ENCODE data around the gene DESI2.
"Not testable (repeated sequence)": the region's sequence is repeated elsewhere in the genome, so short reads cannot be mapped to it uniquely, and the experiment has no call there.

Gene DESI2

DNA sequence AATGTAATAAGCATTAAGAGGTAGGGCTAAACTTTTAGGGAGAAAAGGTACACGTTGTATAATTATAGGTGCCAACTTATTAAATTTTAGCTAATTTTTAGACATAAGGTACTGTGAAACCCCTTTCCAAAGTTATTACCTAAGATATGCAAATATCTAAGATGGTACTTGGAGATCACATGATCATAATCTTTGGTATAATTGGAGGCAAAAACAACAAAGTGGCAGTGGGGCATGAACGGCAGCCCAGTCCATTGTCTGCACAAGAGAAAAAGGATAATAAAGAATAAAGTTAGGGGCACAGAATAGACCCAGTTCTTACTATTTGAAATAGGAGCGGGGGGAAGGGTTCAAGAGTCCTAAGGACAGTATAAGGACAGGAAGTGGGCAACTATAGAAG lies 51.2 kb downstream of the DESI2 start:
- DNase-seq (ENCODE audit: low read depth in 1 of 2, low spot score in 1 of 2), result no peak

DNA sequence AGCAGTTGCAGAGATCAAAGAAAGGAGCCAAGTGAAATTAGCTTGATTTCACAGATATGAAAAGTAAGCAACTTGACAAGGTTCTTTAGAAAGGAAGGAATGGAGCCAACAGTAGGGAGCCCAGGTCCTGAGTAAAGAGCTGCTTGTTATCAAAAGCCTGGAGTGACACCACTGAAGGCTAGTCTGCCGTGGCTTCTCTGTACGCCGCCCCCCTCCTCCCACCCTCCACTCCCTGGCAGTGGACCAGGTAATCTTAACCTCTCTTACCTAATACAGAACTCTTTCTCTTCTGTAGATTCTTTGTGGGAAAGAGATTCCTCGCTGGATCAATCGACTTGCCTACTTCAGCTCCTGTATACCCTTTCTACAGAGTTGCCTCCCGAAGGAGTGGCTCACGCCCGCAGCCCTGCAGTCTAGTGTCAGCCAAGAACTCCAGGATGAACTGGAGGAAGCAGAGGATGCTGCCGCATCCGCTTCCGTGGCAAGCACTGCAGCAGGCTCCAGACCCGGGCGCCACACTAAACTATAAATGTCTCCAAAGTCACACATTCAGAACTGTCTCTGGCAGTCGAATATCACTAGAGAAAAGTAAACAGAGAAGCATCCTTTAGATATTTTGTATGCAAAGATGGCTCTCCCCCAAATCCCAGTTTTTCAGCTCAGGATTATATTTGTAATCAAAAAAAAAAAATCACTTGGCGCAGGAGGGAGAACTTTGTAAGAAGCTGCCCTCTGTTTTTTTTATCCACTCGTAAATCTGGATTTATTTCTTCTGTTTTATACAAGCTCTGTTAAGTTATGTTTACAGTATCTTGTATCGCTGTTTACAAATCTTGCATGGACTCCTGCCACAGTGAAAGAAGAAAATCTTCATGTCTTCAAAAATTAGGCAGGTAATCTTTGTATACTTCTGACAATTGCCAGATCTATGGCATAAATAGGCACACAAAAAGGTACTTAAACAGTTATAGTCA lies 52.6 kb downstream of the DESI2 start:
- no peak for DNase-seq (ENCODE audit: low read depth in 1 of 2, low spot score in 1 of 2)

DNA sequence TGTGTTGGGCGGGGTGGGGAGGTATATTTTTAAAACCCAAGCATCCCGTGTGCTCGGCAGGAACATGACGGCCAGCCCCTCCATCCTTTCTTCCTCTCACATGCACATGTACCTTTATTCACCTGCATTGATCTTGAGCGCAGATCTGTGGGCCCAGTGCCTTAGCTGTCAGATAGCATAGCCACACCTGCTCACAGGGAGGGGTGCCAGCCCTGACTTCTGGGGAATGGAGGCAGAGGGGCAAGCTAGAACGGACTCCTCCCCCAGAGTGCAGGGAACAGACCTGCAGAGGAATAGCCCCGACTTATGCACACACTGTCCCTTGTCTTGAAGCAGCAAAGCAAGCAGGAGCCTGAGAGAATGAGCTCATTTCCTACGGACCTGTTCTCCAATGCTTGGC lies 56.1 kb downstream of the DESI2 start:
- DNase-seq (ENCODE audit: low read depth in 1 of 2, low spot score in 1 of 2), result no peak

DNA sequence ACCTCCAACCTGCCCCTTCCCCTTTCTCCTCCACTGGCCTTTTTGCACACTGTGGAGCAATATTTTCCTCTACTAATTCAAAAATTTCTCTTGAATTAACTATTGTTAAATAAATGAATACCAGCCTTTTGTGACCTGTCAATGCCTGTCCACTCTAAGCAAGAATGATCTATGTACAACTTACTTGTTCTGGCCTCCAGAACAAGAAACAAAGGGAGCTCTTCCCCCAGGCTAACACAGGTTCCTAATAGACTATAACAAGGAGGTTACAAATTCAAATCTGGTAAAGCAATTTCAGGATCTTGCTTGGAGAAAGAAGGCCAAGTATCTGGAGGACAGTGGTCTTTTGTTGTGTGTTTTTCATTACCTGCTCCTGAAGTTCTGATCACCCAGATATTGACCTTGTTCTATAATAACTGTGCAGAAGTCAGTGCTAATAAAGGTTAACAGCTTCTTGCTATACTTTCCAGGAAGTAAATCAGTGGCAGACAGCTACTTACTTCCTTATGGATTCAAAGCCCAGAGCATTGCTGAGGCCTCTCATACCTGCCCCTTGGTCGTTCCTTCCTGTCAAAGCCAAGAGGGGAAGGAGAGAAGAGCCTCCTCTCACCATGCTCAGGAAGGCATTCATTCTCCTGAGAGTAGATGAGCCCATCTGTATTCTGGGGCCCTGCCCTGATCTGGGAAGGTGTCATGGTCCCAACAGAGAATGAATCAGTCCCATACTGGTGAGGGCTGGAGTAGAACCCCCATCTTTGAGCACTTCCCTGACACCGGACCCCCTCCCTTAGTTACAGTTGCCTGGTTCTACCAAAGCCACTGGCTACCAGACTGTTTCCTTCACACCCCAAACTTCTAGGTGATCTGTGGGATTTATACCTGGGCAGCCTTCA lies 56.8 kb downstream of the DESI2 start:
- DNase-seq (ENCODE audit: low read depth in 1 of 2, low spot score in 1 of 2), result no peak

DNA sequence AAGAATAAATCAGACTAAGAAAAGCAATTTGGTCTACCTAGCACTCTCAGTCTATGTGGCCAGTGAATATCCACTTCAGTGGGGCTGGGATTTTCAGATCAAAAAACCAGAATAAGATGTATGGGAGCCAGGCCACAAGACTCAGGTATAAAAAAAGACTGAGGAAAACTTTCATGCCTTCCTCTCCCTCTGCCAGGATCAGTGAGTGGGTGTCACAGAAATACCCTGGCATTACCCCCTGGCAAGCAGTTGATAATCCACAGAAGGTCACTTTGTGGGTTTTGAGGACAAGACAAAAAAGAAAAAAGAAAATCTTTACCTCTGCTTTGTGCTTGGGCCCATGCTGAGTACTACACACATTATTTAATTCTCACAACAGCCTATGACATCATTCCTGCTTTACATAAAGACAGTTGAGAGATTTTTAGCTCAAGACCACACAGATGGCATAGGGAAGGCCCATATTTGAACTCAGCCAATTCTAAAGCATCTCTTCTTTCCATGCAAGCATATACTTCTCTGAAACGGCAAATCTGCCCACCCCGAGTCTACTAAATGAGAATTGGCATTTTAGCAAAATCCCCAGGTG lies 57.6 kb downstream of the DESI2 start:
- no peak for DNase-seq (ENCODE audit: low read depth in 1 of 2, low spot score in 1 of 2)

DNA sequence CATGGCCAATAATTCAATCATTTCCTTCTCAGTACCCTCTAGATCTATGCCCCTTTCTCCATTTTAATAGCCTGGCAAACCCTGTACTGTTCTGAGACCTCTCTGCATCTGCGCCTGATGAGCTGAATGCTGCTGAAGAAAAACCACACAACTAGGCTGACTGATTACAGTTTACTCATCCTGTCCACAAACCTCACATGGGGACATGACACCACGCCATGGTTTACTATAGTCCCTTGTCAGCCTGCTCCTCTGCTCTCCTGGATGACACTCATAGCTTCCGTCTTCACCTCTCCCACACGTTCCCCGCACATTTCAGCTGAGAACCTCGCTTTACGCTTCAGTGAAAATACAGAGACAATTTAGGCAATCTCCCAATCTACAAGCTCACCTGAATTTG lies 59.7 kb downstream of the DESI2 start:
- no peak for DNase-seq (ENCODE audit: low read depth in 1 of 2, low spot score in 1 of 2)

DNA sequence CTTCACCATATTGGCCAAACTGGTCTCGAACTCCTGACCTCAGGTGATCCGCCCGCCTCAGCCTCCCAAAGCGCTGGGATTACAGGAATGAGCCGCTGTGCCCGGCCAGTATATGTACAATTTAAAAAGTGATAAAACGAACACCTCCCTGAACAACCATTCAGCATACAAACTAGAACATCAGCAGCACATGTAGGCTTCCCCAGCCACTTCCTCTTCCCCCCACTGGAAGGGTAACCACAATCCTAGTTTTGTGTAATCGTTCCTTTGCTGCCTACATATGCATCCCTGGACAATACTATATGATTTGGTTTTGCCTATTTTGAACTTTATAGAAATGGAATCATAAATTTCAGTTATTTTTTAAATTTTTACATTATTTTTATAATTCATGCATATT lies 60.4 kb downstream of the DESI2 start:
- DNase-seq (ENCODE audit: low read depth in 1 of 2, low spot score in 1 of 2), result no peak

DNA sequence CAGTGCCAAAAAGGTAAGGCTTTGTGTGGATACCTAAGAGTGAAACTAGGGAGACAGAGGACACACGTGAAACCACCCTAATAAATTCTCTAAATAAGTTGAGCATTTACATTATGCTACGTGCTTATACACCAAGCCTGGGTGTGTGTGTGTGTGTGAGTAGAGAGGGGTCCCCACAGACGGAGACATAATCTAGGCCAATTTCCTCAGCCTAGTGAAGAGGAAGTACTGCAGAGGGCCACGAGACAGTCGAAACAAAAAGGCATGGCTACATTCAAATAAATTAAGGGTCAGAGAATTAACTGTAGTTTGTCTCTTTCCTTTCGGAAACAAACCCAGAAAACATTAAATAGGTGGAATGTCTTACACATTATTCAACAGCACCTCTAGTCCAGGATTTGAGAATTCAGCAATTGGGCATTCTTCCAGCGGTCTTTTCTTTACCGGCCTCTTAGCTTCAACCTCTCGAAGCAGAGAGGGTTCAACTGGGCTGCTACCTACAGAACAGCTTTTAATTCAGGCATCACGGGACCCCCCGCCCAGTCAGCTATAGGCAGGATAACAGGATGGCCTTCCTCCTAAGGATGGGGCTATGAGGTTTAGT lies 75.0 kb downstream of the DESI2 start:
- DNase-seq (ENCODE audit: low read depth in 1 of 2, low spot score in 1 of 2), result no peak

DNA sequence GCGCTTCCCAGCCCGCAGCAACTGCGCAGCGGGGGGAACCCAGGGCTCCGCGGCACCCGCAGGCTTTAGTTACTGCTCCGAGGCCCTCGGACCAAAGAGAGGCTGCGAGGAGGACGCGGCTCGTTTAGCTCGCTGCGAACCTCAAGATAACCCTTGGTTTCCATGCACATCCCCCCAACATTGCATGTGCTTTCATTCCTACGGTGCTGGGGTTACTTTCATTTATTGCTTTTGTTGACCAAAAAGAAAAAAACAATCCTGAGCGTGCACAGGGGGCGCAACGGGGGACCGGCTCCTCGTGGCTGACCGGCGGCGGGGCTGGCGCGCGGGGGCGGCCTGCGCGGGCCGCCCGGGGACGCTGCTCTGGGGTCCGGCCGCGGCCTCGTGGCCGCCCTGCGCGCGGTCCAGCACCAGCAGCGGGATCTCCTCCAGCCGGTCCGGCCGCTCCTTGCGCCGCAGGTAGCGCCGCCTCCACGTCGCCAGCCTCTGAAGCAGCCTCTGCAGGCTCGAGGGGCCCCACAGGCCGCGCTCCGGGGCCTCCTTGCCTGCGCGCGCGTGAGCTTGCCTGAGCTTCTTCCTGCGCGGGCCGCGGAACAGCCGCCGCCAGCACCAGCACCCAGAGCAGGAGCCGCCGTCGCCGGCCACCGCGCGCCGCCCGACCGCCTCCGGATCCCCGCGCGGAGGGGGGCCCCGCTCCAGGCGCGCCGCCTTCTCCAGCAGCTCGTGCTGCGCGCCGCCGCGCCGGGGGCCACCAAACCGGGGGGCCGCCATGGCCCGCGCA lies 77.4 kb downstream of the DESI2 start:
- DNase-seq (ENCODE audit: low read depth in 1 of 2, low spot score in 1 of 2), result peak in 1 of 2 donors; percentile 11

DNA sequence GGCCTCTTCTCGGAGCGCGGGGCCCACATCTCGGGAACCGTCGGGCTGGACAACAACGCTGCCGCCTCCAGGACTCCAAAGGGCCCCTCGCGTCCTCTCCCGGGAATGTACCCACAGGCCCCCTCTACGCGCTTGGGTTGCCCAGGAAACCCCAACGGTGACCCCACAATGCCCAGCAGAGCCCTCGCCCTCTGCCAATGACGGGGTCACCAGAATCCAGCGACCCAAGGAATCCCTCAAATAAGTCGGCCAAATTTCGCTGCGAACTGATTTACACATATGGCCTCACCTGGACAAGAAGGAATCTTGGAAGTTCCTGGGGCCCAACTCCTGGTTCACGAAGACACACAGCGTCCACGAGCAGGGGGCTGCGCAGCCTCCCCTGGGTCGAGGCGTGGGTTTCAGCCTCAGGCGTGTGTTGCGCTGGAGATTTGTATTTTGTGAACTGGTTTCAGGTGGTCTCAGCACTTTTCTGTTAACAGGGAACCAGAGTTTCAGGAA lies 78.1 kb downstream of the DESI2 start:
- DNase-seq (ENCODE audit: low read depth in 1 of 2, low spot score in 1 of 2), result no peak

DNA sequence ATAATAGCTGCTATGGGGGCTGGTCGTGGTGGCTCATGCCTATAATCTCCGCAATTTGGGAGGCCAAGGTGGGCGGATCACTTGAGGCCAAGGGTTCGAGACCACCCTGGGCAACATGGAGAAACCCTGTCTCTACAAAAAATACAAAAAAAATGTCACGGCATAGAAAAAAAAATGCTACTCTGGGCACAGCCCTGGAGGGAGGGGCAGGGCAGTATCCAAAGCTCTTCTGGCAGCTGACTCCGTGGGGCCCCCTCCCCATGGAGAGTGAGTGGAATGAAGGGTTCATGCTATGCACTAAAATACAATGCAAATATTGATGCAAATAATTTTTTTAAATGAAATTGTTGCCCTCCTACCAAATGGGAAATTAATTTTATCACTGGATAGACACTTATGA lies 78.7 kb downstream of the DESI2 start:
- DNase-seq (ENCODE audit: low read depth in 1 of 2, low spot score in 1 of 2), result no peak

DNA sequence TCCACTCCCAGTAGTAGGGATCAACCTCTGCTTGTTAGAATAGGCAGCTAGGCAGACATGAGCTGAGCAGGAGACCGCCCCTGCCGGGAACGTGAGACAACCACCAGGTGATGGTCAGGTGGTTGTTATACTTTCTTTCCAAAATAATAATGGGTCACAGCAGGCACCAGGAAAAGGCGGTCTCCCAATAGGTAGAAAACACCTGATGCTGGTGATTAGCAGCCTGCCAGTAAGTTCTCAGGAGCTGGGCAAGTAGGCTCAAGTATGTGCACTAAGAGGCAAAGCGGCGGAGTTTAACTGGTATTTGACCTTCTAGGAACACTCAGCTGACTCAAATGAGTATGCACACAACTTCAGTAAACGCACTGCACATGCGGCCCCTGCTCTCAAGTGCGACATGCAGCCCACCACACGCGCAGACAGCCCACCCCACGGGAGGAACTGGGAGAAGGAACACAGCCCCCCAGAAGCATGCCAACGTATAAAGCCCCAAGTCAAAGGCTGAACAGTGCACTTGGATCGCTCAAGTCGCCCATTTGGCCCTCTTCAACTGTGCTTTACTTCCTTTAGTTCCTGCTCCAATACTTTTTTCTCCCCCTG lies 80.0 kb downstream of the DESI2 start:
- no peak for DNase-seq (ENCODE audit: low read depth in 1 of 2, low spot score in 1 of 2)

DNA sequence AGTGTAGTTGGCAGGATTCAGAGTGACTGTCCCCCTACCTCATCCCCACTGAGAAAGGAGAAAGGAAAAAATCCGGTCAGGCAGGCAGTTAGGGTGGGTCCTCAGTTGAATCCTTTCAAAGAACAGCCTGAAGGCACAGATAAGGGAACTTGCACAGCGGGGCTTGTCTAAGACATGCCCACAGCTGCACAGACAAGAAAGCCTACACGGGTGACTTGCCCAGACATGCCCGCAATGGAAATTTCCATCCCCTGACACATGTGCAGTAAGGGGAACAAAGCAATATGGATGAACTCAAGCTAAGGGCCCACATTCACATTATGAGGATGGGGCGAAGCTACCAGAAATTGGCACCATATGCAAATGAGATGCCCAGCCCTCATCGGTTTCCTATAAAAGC lies 82.5 kb downstream of the DESI2 start:
- DNase-seq (ENCODE audit: low read depth in 1 of 2, low spot score in 1 of 2), result no peak

DNA sequence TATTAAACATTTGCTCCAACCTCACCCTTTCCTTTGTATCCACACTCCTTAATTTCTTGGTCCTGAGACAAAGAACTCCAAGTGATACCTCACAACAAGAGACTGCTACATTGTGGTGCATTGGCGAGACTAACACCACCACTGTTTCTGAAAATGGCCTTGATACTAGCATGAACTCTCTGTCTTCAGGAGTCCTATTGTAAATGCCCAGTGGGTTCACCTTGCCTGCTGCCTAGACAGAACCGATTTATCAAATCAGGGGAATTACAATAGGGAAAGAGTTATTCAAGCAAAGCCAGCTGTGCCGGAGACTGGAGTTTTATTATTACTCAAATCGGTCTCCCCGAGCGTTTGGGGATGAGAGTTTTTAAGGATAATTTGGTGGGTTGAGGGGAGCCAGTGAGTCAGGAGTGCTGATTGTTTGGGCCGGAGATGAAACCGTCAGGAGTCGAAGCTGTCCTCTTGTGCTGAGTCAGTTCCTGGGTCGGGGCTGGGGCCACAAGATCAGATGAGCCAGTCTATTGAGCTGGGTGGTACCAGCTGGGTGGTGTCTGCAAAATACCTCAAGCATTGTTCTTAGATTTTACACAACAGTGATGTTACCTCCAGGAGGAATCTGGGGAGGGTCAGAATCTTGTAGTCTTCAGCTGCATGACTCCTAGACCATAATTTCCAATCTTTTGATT lies 83.1 kb downstream of the DESI2 start:
- DNase-seq (ENCODE audit: low read depth in 1 of 2, low spot score in 1 of 2), result no peak

DNA sequence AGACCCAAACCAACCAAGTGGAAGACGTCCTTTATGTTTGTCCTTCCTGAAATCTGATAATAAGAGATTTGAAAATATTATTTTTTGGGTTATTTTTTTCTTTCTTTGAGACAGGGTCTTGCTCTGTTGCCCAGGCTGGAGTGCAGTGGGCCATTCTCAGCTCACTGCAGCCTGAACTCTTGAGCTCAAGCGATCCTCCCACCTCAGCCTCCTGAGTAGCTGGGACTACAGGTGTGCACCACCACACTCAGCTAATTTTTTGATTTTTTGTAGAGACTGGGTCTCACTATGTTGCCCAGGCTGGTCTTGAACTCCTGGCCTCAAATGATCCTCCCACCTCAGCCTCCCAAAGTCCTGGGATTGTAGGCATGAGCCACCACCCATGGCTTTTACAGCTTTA lies 86.2 kb downstream of the DESI2 start:
- not testable (repeated sequence) for DNase-seq (ENCODE audit: low read depth in 1 of 2, low spot score in 1 of 2)

DNA sequence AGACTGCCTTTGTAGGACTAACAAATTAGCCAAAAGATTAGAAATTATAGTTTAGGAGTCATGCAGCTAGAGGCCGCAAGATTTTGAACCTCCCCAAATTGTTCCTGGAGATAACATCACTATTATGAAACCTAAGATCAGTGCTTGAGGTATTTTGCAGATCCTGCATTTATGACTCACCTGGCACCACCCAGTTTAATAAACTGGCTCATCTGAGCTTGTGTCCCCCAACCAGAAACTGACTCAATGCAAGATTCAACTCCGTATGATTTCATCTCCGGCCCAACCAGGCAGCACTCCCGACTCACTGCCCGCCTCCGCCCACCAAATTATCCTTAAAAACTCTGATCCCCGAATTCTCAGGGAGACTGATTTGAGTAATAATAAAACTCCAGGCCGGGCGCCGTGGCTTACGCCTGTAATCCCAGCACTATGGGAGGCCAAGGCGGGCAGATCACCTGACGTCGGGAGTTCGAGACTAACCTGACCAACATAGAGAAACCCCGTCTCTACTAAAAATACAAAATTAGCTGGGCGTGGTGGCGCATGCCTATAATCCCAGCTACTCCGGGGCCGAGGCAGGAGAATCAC lies 87.2 kb downstream of the DESI2 start:
- not testable (repeated sequence) for DNase-seq (ENCODE audit: low read depth in 1 of 2, low spot score in 1 of 2)

DNA sequence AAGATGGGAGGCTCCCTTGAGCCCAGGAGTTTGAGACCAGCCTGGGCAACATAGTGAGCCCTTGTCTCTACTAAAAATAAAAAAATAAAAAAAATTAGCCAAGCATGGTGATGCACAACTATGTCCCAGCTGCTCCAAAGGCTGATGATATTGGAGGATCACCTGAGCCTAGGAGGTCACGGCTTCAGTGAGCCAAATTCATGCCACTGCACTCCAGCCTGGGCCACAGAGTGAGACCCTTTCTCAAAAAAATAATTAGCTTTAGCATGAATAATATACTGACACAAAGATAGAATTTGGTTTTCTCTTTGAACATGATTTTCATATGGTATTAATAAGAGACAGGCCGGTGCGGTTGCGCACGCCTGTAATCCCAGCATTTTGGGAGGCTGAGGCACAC lies 88.8 kb downstream of the DESI2 start:
- DNase-seq (ENCODE audit: low read depth in 1 of 2, low spot score in 1 of 2), result no peak

DNA sequence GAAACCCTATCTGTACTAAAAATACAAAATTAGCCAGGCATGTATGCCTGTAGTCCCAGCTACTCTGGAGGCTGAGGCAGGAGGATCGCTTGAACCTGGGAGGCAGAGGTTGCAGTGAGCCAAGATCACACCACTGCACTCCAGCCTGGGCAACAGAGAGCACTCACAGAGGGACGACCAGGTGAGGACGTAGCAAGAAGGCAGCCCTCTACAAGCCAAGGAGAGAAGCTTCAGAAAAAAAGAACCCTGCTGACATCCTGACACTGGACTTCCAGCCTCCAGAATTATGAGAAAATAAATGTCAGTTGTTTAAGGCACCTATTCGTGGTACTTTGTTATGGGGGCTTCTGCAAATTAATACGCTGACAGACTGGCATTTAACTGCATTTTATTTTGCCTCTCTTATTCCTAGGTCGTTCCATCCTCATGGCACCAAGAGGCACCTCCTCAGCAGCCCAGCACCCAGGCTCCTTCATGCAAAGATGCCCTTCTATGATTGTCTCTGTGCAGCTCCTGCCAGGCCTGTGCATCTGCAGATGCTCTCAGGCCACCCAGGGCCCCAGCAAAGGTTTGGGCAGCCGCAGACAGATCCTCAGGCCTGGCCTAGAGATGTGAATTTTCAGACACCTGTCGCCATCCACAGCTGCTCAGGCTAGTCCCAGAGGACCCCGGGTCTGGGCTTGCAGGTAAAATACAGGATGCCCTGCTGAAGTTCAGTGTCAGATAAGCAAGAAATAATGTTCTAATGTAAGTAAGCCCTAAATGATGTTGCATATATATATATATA lies 96.5 kb downstream of the DESI2 start:
- no peak for DNase-seq (ENCODE audit: low read depth in 1 of 2, low spot score in 1 of 2)
